IMR-90 (cell line): ENCODE results near the gene COL5A1. TPM values are rescaled to one million over a fixed set of nuclear protein-coding genes. Genes with fewer than 3 reads are reported as not detected.

Source experiments
- ATAC-seq: fragments of 200-7000 bp; cut with Tn5 transposase; 2 replicates; pipeline ENCODE4 v1.9.1; 2020; ENCODE audit warnings: low read depth, mild to moderate bottlenecking, moderate library complexity
- BruUV-seq: library from RNA; stranded (reverse); fragments of 400-500 nt; replicated peaks from 2 replicates; lab custom pipeline; 2021; lab: Mats Ljungman, UMichigan
- CTCF ChIA-PET: fragments of 300-600 bp; formaldehyde crosslinking; extraction: SDS; loops from one replicate; lab custom pipeline; 2021; ENCODE audit warnings: antibody characterized with exemption; lab: Yijun Ruan, JAX
- POLR2A ChIA-PET: fragments of 300-600 bp; sonication (Branson Sonifier 250); formaldehyde crosslinking; loops from one replicate; lab custom pipeline; 2022; ENCODE audit warnings: antibody characterized with exemption; ENCODE audit not compliant: unreplicated experiment; lab: Charles Lee
- DNase-seq: peaks from one replicate; pipeline ENCODE4 v3.0.0; 2013
- H2AFZ ChIP-seq: replicated peaks from 2 replicates; pipeline ENCODE3; 2013; ENCODE audit warnings: low read length, mild to moderate bottlenecking; ENCODE audit not compliant: poor library complexity
- H2AK5ac ChIP-seq: 2 replicates; pipeline ENCODE4 v1.6.1; 2013; ENCODE audit warnings: low read depth, low read length, inconsistent platforms
- H2AK9ac ChIP-seq: replicated peaks from 2 replicates; pipeline ENCODE3; 2013; ENCODE audit warnings: mild to moderate bottlenecking, low read depth, low read length, moderate library complexity; ENCODE audit not compliant: poor library complexity
- H2BK120ac ChIP-seq: 2 replicates; pipeline ENCODE4 v1.6.1; 2013; ENCODE audit warnings: low read depth, low read length, inconsistent platforms
- H2BK15ac ChIP-seq: 3 replicates; pipeline ENCODE4 v1.6.1; 2013; ENCODE audit warnings: low read depth, low read length, inconsistent platforms
- H2BK20ac ChIP-seq: 2 replicates; pipeline ENCODE4 v1.6.1; 2013; ENCODE audit warnings: low read depth, mild to moderate bottlenecking, inconsistent platforms, low read length, moderate library complexity
- H2BK5ac ChIP-seq: 2 replicates; pipeline ENCODE4 v1.6.1; 2013; ENCODE audit warnings: mild to moderate bottlenecking, low read depth, low read length, inconsistent platforms; ENCODE audit not compliant: poor library complexity, severe bottlenecking
- H3K14ac ChIP-seq: replicated peaks from 2 replicates; pipeline ENCODE4 v1.6.1; 2013; ENCODE audit warnings: low read depth, low read length, inconsistent platforms
- H3K18ac ChIP-seq: 2 replicates; pipeline ENCODE4 v1.6.1; 2013; ENCODE audit warnings: low read depth, low read length, control low read depth
- H3K23ac ChIP-seq: 2 replicates; pipeline ENCODE4 v1.6.1; 2013; ENCODE audit warnings: low read depth, low read length, inconsistent platforms
- H3K27ac ChIP-seq: 2 replicates; pipeline ENCODE4 v1.5.1; 2013; ENCODE audit warnings: mild to moderate bottlenecking, control low read depth, low read length; ENCODE audit not compliant: insufficient read depth
- H3K27me3 ChIP-seq: 2 replicates; pipeline ENCODE4 v1.6.1; 2013; ENCODE audit warnings: low read length; ENCODE audit not compliant: control insufficient read depth, insufficient read depth
- H3K36me3 ChIP-seq: 2 replicates; pipeline ENCODE4 v1.6.1; 2013; ENCODE audit warnings: low read length, mixed read lengths; ENCODE audit not compliant: control insufficient read depth, insufficient read depth
- H3K4ac ChIP-seq: 2 replicates; pipeline ENCODE4 v1.6.1; 2013; ENCODE audit warnings: low read depth, low read length, inconsistent platforms
- H3K4me1 ChIP-seq: 2 replicates; pipeline ENCODE4 v1.6.1; 2013; ENCODE audit warnings: low read length, mixed read lengths; ENCODE audit not compliant: control insufficient read depth, insufficient read depth
- H3K4me2 ChIP-seq: 2 replicates; pipeline ENCODE4 v1.6.1; 2013; ENCODE audit warnings: low read depth, mild to moderate bottlenecking, control low read depth, low read length, moderate library complexity
- H3K4me3 ChIP-seq: 2 replicates; pipeline ENCODE4 v1.5.1; 2013; ENCODE audit warnings: low read depth, mild to moderate bottlenecking, control low read depth, low read length, moderate library complexity; ENCODE audit not compliant: insufficient read depth
- H3K56ac ChIP-seq: 2 replicates; pipeline ENCODE4 v1.6.1; 2013; ENCODE audit warnings: low read length, inconsistent platforms; ENCODE audit not compliant: insufficient read depth; ENCODE audit errors: extremely low read depth
- H3K79me1 ChIP-seq, 2 experiments: 2 replicates each; pipeline ENCODE4 v1.6.1; 2013; ENCODE audit warnings: low read length in 2 of 2, inconsistent platforms in 1 of 2, low read depth in 1 of 2
- H3K9ac ChIP-seq: 2 replicates; pipeline ENCODE4 v1.6.1; 2013; ENCODE audit warnings: low read depth, low read length, control low read depth
- H3K9me1 ChIP-seq: 2 replicates; pipeline ENCODE4 v1.6.1; 2013; ENCODE audit warnings: low read length, inconsistent platforms; ENCODE audit not compliant: insufficient read depth
- H3K9me3 ChIP-seq: 2 replicates; pipeline ENCODE4 v1.6.1; 2013; ENCODE audit warnings: low read length; ENCODE audit not compliant: control insufficient read depth, insufficient read depth
- H4K20me1 ChIP-seq: 2 replicates; pipeline ENCODE4 v1.6.1; 2013; ENCODE audit warnings: low read length, inconsistent platforms; ENCODE audit not compliant: insufficient read depth
- H4K5ac ChIP-seq: 2 replicates; pipeline ENCODE4 v1.6.1; 2013; ENCODE audit warnings: mild to moderate bottlenecking, low read depth, low read length, control low read depth
- H4K8ac ChIP-seq, 2 experiments: 2 replicates each; pipeline ENCODE4 v1.6.1; 2013; ENCODE audit warnings: low read depth in 2 of 2, low read length in 2 of 2, control low read depth in 1 of 2, inconsistent platforms in 1 of 2
- H4K91ac ChIP-seq: 2 replicates; pipeline ENCODE4 v1.6.1; 2013; ENCODE audit warnings: low read depth, low read length, inconsistent platforms; ENCODE audit not compliant: insufficient read depth
- BHLHE40 ChIP-seq: fragments of 150-350 bp; IDR thresholded peaks from 2 replicates; pipeline ENCODE4 v1.6.1; 2016; ENCODE audit warnings: mild to moderate bottlenecking, low read depth, low read length
- CEBPB ChIP-seq: IDR thresholded peaks from 2 replicates; pipeline ENCODE4 v1.6.1; 2012; ENCODE audit warnings: low read depth, low read length, improper control_type of control experiment
- CHD1 ChIP-seq: IDR thresholded peaks from 2 replicates; pipeline ENCODE4 v1.6.1; 2012; ENCODE audit warnings: low read depth, low read length, improper control_type of control experiment
- FOS ChIP-seq: fragments of 150-350 bp; IDR thresholded peaks from 2 replicates; pipeline ENCODE4 v1.6.1; 2016; ENCODE audit warnings: low read depth, low read length
- MAFK ChIP-seq: IDR thresholded peaks from 2 replicates; pipeline ENCODE4 v1.6.1; 2012; ENCODE audit warnings: low read depth, low read length, improper control_type of control experiment
- MAZ ChIP-seq: IDR thresholded peaks from 2 replicates; pipeline ENCODE4 v1.6.1; 2012; ENCODE audit warnings: low read depth, mild to moderate bottlenecking, low read length, improper control_type of control experiment, moderate library complexity, borderline replicate concordance
- MXI1 ChIP-seq: IDR thresholded peaks from 2 replicates; pipeline ENCODE4 v1.6.1; 2012; ENCODE audit warnings: low read depth, mild to moderate bottlenecking, low read length, moderate library complexity, borderline replicate concordance
- NFE2L2 ChIP-seq: fragments of 150-350 bp; IDR thresholded peaks from 2 replicates; pipeline ENCODE4 v1.6.1; 2016; ENCODE audit warnings: low read depth, mild to moderate bottlenecking, low read length
- POLR2A ChIP-seq: IDR thresholded peaks from 2 replicates; pipeline ENCODE4 v1.6.1; 2012; ENCODE audit warnings: mild to moderate bottlenecking, low read depth, low read length
- RAD21 ChIP-seq: IDR thresholded peaks from 2 replicates; pipeline ENCODE4 v1.6.1; 2012; ENCODE audit warnings: low read length, improper control_type of control experiment
- RCOR1 ChIP-seq: IDR thresholded peaks from 2 replicates; pipeline ENCODE4 v1.6.1; 2012; ENCODE audit warnings: mild to moderate bottlenecking, low read length, improper control_type of control experiment; ENCODE audit not compliant: insufficient replicate concordance
- RFX5 ChIP-seq: IDR thresholded peaks from 2 replicates; pipeline ENCODE4 v1.8.0; 2012; ENCODE audit warnings: low read depth, mild to moderate bottlenecking, low read length, moderate library complexity
- SMC3 ChIP-seq: fragments of 150-350 bp; IDR thresholded peaks from 2 replicates; pipeline ENCODE4 v1.6.1; 2016; ENCODE audit warnings: low read depth, mild to moderate bottlenecking, antibody characterized with exemption, low read length, moderate library complexity
- WGBS, 2 experiments: methylation state at CpG; one replicate each; pipeline versions ENCODE4 v1.1.5 to v1.1.7; 2013; ENCODE audit warnings: missing lambda C conversion rate in 2 of 2; ENCODE audit not compliant: insufficient read length in 1 of 2; ENCODE audit errors: extremely low coverage in 2 of 2; 5-methylcytosine and 5-hydroxymethylcytosine counted together
- dilution Hi-C: fragments of 300-500 bp; cut with HindIII; formaldehyde crosslinking; loops from one replicate; pipeline ENCODE4 v1.14.3; 2018; ENCODE audit warnings: low sequenced_read_pairs; ENCODE audit not compliant: unreplicated experiment
- in situ Hi-C: fragments of 300-500 bp; cut with MboI; formaldehyde crosslinking; loops from 3 replicates; pipeline ENCODE4 v1.14.3; 2019; ENCODE audit warnings: low sequenced_read_pairs, inconsistent platforms, mixed read lengths
- intact Hi-C: fragments of 100-400 bp; cut with micrococcal nuclease; formaldehyde crosslinking; loops from 2 replicates; pipeline ENCODE4 v1.10.0; 2022
- polyA plus RNA-seq, 3 experiments: library from polyadenylated mRNA; depleted of rRNA; stranded (reverse); fragments of >200 nt; gene quantifications; 2 replicates each; pipeline ENCODE4 v1.2.3, GENCODE V29; 2012; ENCODE audit warnings: low replicate concordance in 1 of 3
- total RNA-seq: library from RNA; depleted of rRNA; stranded (reverse); fragments of >200 nt; gene quantifications from 2 replicates; pipeline ENCODE4 v1.2.3, GENCODE V29; 2012
- TF ChIP-seq, protein P1 (sequence below): conservative IDR thresholded peaks from 2 replicates; pipeline ENCODE4 v1.5.1; 2012; ENCODE audit warnings: mild to moderate bottlenecking, low read depth, low read length, improper control_type of control experiment
- TF ChIP-seq, protein P2 (sequence below): fragments of 150-350 bp; IDR thresholded peaks from 2 replicates; pipeline ENCODE4 v1.6.1; 2017; ENCODE audit warnings: mild to moderate bottlenecking, antibody characterized with exemption, low read length, low read depth
- TF ChIP-seq, protein P3 (sequence below): fragments of 150-350 bp; IDR thresholded peaks from 2 replicates; pipeline ENCODE4 v1.6.1; 2016; ENCODE audit warnings: low read depth, mild to moderate bottlenecking, low read length, moderate library complexity, borderline replicate concordance

Gene COL5A1
- total and polyA plus RNA-seq, 2 of the 4 experiments (the other 2 are of a cell fraction): 19.2 to 173 TPM

- ChIA-PET CTCF (no interaction called here), POLR2A (no interaction called here)
- no peak overlapping the region for H2AK5ac ChIP-seq
- no peaks in the 10 kb centered on the region for H3K79me1 ChIP-seq
- dilution Hi-C loops: no loop called here
- H3K18ac ChIP-seq: no peak overlapping the region
- no peak overlapping the region for H2AK9ac ChIP-seq
- no peak overlapping the region for H4K8ac ChIP-seq
- no peaks in the 10 kb centered on the region for H3K9me3 ChIP-seq
- H3K4ac ChIP-seq: no peak overlapping the region
- no peaks in the 10 kb centered on the region for H3K27me3 ChIP-seq
- H2AFZ ChIP-seq: no peak overlapping the region
- peaks cover 5% of the 10 kb centered on the region; the same call in 1 of the 2 replicates for H3K9me1 ChIP-seq
- H3K4me3 ChIP-seq: no peak overlapping the region
- H3K14ac ChIP-seq: no peak overlapping the region; the same call in 1 of the 2 replicates
- no peak for ATAC-seq
- H2BK20ac ChIP-seq: 0 out of 2 replicates have a peak overlapping the region, but pooled peaks have one; percentile 1
- no peak overlapping the region for H3K4me2 ChIP-seq
- in situ Hi-C loops: no loop called here
- WGBS, 2 experiments: 94% methylated on average over 4 of the region's 9 CpGs; no CpG with 5 or more reads in 1 of the 2 experiments
- intact Hi-C loops: no loop called here
- TF ChIP-seq RFX5: no peak
- TF ChIP-seq RAD21: no peak
- TF ChIP-seq CEBPB: no peak
- TF ChIP-seq SMC3: no peak
- TF ChIP-seq POLR2A: no peak
- no peak for TF ChIP-seq MXI1
- TF ChIP-seq, protein P1, sequence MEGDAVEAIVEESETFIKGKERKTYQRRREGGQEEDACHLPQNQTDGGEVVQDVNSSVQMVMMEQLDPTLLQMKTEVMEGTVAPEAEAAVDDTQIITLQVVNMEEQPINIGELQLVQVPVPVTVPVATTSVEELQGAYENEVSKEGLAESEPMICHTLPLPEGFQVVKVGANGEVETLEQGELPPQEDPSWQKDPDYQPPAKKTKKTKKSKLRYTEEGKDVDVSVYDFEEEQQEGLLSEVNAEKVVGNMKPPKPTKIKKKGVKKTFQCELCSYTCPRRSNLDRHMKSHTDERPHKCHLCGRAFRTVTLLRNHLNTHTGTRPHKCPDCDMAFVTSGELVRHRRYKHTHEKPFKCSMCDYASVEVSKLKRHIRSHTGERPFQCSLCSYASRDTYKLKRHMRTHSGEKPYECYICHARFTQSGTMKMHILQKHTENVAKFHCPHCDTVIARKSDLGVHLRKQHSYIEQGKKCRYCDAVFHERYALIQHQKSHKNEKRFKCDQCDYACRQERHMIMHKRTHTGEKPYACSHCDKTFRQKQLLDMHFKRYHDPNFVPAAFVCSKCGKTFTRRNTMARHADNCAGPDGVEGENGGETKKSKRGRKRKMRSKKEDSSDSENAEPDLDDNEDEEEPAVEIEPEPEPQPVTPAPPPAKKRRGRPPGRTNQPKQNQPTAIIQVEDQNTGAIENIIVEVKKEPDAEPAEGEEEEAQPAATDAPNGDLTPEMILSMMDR: no peak
- TF ChIP-seq, protein P2, sequence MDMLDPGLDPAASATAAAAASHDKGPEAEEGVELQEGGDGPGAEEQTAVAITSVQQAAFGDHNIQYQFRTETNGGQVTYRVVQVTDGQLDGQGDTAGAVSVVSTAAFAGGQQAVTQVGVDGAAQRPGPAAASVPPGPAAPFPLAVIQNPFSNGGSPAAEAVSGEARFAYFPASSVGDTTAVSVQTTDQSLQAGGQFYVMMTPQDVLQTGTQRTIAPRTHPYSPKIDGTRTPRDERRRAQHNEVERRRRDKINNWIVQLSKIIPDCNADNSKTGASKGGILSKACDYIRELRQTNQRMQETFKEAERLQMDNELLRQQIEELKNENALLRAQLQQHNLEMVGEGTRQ: no peak
- no peak for TF ChIP-seq RCOR1
- TF ChIP-seq, protein P3, sequence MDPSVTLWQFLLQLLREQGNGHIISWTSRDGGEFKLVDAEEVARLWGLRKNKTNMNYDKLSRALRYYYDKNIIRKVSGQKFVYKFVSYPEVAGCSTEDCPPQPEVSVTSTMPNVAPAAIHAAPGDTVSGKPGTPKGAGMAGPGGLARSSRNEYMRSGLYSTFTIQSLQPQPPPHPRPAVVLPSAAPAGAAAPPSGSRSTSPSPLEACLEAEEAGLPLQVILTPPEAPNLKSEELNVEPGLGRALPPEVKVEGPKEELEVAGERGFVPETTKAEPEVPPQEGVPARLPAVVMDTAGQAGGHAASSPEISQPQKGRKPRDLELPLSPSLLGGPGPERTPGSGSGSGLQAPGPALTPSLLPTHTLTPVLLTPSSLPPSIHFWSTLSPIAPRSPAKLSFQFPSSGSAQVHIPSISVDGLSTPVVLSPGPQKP: no peak
- TF ChIP-seq FOS: no peak
- no peak for TF ChIP-seq BHLHE40
- TF ChIP-seq CHD1: no peak
- TF ChIP-seq MAFK: no peak
- no peak for TF ChIP-seq MAZ
- TF ChIP-seq NFE2L2: no peak
- no peak overlapping the region for H3K56ac ChIP-seq
- no peak for DNase-seq
- no peak overlapping the region for H2BK15ac ChIP-seq
- no peak overlapping the region for H4K5ac ChIP-seq
- no peak overlapping the region for H2BK5ac ChIP-seq
- H3K27ac ChIP-seq: no peak overlapping the region
- H4K20me1 ChIP-seq: no peaks in the 10 kb centered on the region
- H3K4me1 ChIP-seq: peaks cover 1% of the 10 kb centered on the region; the same call in 1 of the 2 replicates
- no peak overlapping the region for H3K9ac ChIP-seq
- no peak overlapping the region for H3K23ac ChIP-seq
- H4K91ac ChIP-seq: no peak overlapping the region
- no peaks in the 10 kb centered on the region for H3K36me3 ChIP-seq
- H2BK120ac ChIP-seq: no peak overlapping the region
- no TSS peak for BruUV-seq
Measured at GRCh38 chr9:134632329-134632728, 9.3 kb upstream of the COL5A1 start.
